T-helper 1 cell treated with Interleukin-12 subunit alpha and Interleukin-12 subunit beta and Interleukin-4 antibody, amounts not matched to agents 30 ng/mL and 1 ng/mL, for 36 hours (primary cell): ENCODE measurements around the gene PAIP1. TPM values are rescaled to one million over a fixed set of nuclear protein-coding genes. Genes with fewer than 3 reads are reported as not detected.
"Not testable (repeated sequence)": the region's sequence is repeated elsewhere in the genome, so short reads cannot be mapped to it uniquely, and the experiment has no call there.

Experiments used
- intact Hi-C: fragments of 100-400 bp; cut with micrococcal nuclease; formaldehyde crosslinking; loops from one replicate; pipeline ENCODE4 v1.15.1; 2024
- total RNA-seq: library from RNA; stranded (reverse); gene quantifications from 2 replicates; pipeline ENCODE4 v1.2.3, GENCODE V29; 2022

The PAIP1 gene, protein sequence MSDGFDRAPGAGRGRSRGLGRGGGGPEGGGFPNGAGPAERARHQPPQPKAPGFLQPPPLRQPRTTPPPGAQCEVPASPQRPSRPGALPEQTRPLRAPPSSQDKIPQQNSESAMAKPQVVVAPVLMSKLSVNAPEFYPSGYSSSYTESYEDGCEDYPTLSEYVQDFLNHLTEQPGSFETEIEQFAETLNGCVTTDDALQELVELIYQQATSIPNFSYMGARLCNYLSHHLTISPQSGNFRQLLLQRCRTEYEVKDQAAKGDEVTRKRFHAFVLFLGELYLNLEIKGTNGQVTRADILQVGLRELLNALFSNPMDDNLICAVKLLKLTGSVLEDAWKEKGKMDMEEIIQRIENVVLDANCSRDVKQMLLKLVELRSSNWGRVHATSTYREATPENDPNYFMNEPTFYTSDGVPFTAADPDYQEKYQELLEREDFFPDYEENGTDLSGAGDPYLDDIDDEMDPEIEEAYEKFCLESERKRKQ
- 42.5 and 44.9 TPM in 2 replicates for total RNA-seq

DNA sequence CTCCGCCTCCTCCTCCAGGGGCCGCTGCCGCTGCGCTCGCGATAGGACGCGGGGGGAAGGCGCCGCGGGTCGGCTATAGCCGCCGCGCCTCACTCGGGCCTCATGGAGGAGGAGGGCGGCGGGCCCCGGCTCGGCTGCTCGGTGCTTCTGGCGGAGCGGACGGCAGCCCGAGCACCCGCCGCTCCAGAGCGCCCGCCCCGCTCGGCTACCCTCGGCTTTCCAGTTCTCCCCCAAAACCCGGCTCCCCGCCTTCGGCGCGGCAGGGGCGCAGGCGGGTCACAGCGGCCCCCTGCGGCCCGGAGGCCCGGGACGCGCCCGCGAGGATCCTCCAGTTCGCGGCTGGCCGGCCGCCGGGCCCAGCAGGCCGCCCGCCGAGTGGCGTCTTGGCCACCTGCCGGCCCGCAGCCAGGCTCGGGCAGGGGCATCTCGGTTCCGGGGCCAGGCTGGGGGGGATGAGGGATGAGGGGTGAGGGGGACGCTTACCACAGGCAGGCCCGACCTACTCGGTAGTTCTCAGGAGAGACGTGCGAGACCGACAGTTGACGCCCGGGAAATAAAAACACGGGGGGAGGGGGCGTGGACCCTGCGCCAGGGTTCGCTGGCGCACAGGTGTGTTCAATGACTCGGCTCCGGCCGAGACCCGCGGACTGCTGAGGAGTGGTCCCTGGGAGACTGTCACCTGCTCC, at the start of gene PAIP1:
Gene PAIP1, minus strand, starts transcription at position 221 of the 686 bp plus-strand sequence. CDS start 231 bp downstream, outside the sequence.
- intact Hi-C loops: loop anchor here (1.0 to 5.0 kb wide), 12 partner anchors 42 to 1655 kb away; partner anchors contain the start of genes C5orf34, FBXO4, HMGCS1 and MRPS30

GRCh38 chr5:43606351-43606750, 49.5 kb upstream of the PAIP1 start:
- intact Hi-C loops: no loop called here

DNA sequence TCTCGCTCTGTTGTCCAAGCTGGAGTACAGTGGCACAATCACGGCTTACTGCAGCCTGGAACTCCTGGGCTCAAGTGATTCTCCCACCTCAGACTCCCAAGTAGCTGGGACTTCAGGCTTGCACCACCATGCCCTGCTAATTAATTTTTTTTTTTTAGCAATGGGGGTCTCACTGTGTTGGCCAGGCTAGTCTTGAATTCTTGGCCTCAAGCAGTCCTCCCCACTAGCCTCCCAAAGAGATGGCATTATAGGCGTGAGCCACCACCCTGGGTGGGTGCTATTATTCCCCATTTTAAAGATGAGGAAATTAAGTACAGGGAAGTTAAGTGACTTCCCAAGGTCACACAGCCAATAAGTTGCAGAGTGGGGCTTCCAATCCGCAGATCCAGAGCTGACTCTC, 47.8 kb upstream of the PAIP1 start:
- intact Hi-C loops: loop anchor here (5.0 kb wide), 1 partner anchor 612 kb away; no protein-coding TSS in a partner anchor

DNA sequence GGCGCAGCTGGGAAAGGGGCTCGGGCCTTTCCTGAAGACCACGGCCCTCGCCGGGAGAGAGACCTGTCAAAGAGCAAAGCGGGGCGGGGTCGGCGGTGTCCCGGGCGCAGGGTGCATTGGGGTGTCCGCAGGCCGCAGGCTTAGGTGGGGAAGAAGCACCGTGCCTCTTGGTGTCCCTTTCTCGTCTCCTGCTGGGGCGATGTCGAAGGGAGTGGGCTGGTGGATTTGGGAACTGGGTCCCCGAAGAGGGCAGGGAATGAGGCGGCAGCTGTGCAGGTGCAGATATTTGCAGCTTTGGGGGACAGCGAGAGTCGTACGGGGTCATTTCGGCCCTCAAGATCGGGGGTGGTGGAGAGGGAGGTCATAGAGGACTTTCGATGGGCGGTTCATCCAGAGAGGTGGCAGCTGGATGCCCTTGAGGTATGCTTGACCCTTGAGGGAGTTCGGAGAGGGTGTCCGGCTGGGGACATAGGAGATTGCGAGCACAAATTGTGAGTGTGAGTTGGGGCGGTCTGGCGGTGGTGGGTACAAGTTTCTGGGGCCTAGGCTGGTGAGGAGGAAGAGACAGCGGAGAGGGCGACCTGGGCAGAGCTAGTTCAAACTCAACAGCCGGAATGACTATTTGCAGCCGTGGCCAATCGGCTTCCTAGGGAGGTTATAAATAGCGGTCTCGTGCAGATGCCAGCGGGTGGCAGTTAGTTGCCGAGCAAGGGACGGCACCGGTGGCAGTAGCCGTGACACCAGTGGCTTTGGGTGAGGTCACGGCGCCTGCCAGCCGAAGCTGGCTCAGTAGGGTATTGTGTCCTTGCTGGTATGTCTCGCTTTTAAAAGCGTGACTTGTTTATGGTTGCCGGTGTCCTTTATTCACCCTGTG, 46.7 kb upstream of the PAIP1 start:
- intact Hi-C loops: loop anchor here (1.0 to 5.0 kb wide), 12 partner anchors 27 to 1699 kb away; partner anchors contain the start of genes HMGCS1, MRPS30, RIMOC1 and TMEM267

- intact Hi-C loops: loop anchor here (1.0 to 5.0 kb wide), 12 partner anchors 28 to 1698 kb away; partner anchors contain the start of genes HMGCS1, MRPS30, RIMOC1 and TMEM267
Observed at GRCh38 chr5:43602461-43603343, 45.8 kb upstream of the PAIP1 start, which contains the start of gene NNT. NNT (plus strand) TSS chr5:43603180; CDS start chr5:43609196, 6,016 bp downstream.

- intact Hi-C loops: loop anchor here (2.0 to 5.0 kb wide), 7 partner anchors 29 to 651 kb away; partner anchors contain the start of genes HMGCS1 and ZNF131
Observed at GRCh38 chr5:43601454-43602260, 44.8 kb upstream of the PAIP1 start.

- intact Hi-C loops: not testable (repeated sequence)
Observed at GRCh38 chr5:43598927-43599326, 42.0 kb upstream of the PAIP1 start.

- intact Hi-C loops: no loop called here
Observed at GRCh38 chr5:43592363-43592762, 35.5 kb upstream of the PAIP1 start.

- intact Hi-C loops: no loop called here
Observed at GRCh38 chr5:43590700-43591099, 33.8 kb upstream of the PAIP1 start.

DNA sequence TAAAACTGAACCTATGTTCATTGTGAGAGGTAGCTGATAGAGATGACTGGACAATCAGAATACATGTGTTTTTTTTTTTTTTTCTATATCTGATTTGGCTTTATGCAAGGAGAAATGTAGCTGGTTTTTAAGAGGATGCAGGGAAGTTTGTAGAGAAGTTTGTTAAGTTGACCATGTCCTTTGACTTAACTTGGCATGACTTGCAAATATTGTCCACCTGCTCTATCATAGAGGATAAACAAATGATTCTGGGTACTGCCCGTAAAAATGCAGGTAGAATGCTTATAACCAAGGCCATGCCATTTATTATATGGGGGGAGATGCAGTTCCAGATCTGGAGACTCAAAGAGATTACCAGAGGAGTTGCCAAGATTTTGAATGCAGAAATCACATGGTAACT, 32.4 kb upstream of the PAIP1 start:
- intact Hi-C loops: no loop called here

DNA sequence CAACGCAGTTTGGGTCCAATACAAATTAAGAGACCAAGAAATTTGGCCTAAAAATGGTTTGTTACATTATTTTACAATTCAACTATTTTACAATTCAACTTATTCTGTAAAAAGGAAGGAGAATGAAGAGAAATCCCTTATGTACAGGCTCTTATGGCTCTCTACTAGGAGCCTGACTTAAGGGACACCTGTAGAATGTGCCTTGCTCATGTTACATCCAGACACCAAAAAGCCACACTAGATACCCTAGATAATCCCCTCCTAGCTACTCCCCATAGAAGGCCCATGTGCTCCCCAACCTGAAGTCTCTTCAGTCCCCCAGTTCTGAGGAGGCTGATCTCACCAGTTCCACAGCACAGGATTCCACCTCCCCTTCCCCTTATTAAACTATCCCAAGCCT, 32.0 kb upstream of the PAIP1 start:
- intact Hi-C loops: no loop called here

GRCh38 chr5:43584166-43584699, 27.4 kb upstream of the PAIP1 start:
- intact Hi-C loops: no loop called here

GRCh38 chr5:43583724-43584123, 26.8 kb upstream of the PAIP1 start:
- intact Hi-C loops: no loop called here

DNA sequence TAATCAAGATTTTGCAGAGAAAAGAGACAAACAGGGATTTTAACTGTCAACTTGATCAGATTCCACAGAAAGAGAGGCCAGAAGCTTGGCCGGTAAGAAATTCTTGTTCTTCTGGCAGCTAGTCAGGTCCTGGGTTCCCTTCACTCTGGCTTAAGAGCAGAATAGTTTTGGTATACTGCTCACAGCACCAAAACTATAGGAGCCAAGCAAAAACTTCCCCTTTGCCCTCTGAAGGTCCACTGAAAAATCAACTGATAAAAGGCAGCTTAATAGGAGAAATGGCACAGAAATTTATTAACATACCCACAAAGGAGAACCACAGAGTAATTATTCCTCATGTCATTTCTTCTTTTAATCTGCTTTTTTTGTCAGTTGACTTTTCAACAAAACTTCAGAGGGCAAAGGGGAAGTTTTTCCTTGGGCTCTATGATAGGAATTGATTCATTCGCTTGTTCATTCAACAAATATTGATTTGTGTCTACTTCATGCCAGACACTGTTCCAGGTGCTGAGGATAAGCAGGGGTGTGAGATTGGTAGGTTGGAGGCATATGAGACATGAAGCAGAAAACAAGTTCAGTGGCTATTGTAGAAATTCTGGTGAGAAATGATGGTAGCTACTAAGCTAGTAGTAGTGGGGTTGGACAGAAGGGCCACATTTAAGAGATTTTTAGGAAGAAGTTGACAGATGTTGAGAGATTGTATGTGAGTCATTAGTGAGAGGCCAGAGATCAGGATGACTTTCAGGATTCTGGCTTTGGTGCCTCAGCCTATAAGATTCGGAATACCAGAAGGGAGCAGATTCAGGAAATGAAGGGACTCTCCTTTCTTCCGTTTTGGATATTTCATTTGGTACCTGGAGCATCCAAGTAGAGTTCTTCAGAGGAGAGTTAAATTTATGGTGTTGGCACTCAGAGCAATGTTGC, 25.5 kb upstream of the PAIP1 start:
- intact Hi-C loops: no loop called here

- intact Hi-C loops: no loop called here
Observed at GRCh38 chr5:43581398-43581797, 24.5 kb upstream of the PAIP1 start.

GRCh38 chr5:43580402-43581210, 23.7 kb upstream of the PAIP1 start:
- intact Hi-C loops: not testable (repeated sequence)

- intact Hi-C loops: no loop called here
Observed at GRCh38 chr5:43573058-43573457, 16.2 kb upstream of the PAIP1 start.
